GM23338 (cell line): ENCODE results near the gene ZFYVE21. TPM values are rescaled to one million over a fixed set of nuclear protein-coding genes. Genes with fewer than 3 reads are reported as not detected.

ENCODE experiments used
- ATAC-seq: fragments of 200-7000 bp; cut with Tn5 transposase; 3 replicates; pipeline ENCODE4 v1.9.1; 2020
- DNase-seq: peaks from one replicate; pipeline ENCODE4 v3.0.0-alpha.2; 2015; ENCODE audit warnings: low spot score
- H2AFZ ChIP-seq: fragments of 200-600 bp; sonication (generic); 2 replicates; pipeline ENCODE4 v1.8.0; 2016; ENCODE audit warnings: antibody characterized with exemption, mild to moderate bottlenecking, moderate library complexity
- H3F3A ChIP-seq: fragments of 200-600 bp; sonication (generic); replicated peaks from 2 replicates; pipeline ENCODE4 v1.8.0; 2017; ENCODE audit warnings: antibody characterized with exemption, mixed run types, low read depth
- H3K27ac ChIP-seq: fragments of 200-600 bp; sonication (generic); 2 replicates; pipeline ENCODE4 v1.6.1; 2016; ENCODE audit warnings: low read depth
- H3K27me3 ChIP-seq: fragments of 200-600 bp; sonication (generic); 2 replicates; pipeline ENCODE4 v1.8.0; 2016; ENCODE audit warnings: mild to moderate bottlenecking, mixed run types, moderate library complexity; ENCODE audit not compliant: insufficient read depth
- H3K36me3 ChIP-seq: fragments of 200-600 bp; sonication (generic); 2 replicates; pipeline ENCODE4 v1.8.0; 2016; ENCODE audit warnings: mild to moderate bottlenecking; ENCODE audit not compliant: insufficient read depth
- H3K4me1 ChIP-seq: fragments of 200-600 bp; sonication (generic); 2 replicates; pipeline ENCODE4 v1.8.0; 2016; ENCODE audit warnings: mild to moderate bottlenecking, moderate library complexity; ENCODE audit not compliant: insufficient read depth
- H3K4me2 ChIP-seq: fragments of 200-600 bp; sonication (generic); 2 replicates; pipeline ENCODE4 v1.7.1; 2017; ENCODE audit warnings: mixed run types
- H3K4me3 ChIP-seq: fragments of 200-600 bp; sonication (generic); 2 replicates; pipeline ENCODE4 v1.6.1; 2016; ENCODE audit warnings: mixed run types
- H3K79me2 ChIP-seq: fragments of 200-600 bp; sonication (generic); replicated peaks from 2 replicates; pipeline ENCODE4 v1.8.0; 2017; ENCODE audit warnings: mild to moderate bottlenecking; ENCODE audit not compliant: insufficient read depth
- H3K9me2 ChIP-seq: fragments of 200-600 bp; sonication (generic); 2 replicates; pipeline ENCODE4 v1.8.0; 2017; ENCODE audit not compliant: insufficient read depth
- H4K20me1 ChIP-seq: fragments of 200-600 bp; sonication (generic); replicated peaks from 2 replicates; pipeline ENCODE4 v1.8.0; 2017; ENCODE audit warnings: mild to moderate bottlenecking; ENCODE audit not compliant: insufficient read depth
- H3K27ac Mint-ChIP-seq: 2 replicates; pipeline ENCODE4 v1.8.0; 2020; ENCODE audit warnings: inconsistent platforms, mild to moderate bottlenecking, moderate library complexity, mixed read lengths
- H3K27me3 Mint-ChIP-seq: 3 replicates; pipeline ENCODE4 v1.8.0; 2022; ENCODE audit warnings: low read depth, mild to moderate bottlenecking, moderate library complexity, mixed read lengths, inconsistent platforms; ENCODE audit not compliant: insufficient read depth, poor library complexity
- H3K36me3 Mint-ChIP-seq: 3 replicates; pipeline ENCODE4 v1.8.0; 2021; ENCODE audit warnings: low read depth, mild to moderate bottlenecking, inconsistent platforms, moderate library complexity, mixed read lengths
- H3K4me1 Mint-ChIP-seq: 3 replicates; pipeline ENCODE4 v1.8.0; 2020; ENCODE audit warnings: mild to moderate bottlenecking, inconsistent platforms, mixed read lengths
- H3K4me3 Mint-ChIP-seq: 3 replicates; pipeline ENCODE4 v1.8.0; 2021; ENCODE audit warnings: moderate library complexity, mild to moderate bottlenecking, inconsistent platforms, mixed read lengths
- H3K9me3 Mint-ChIP-seq: 3 replicates; pipeline ENCODE4 v1.8.0; 2020; ENCODE audit warnings: moderate library complexity, mild to moderate bottlenecking, inconsistent platforms, mixed read lengths
- CTCF ChIP-seq, 2 experiments: fragments of 200-600 bp in 1 of 2; sonication (generic) in 1 of 2; conservative IDR thresholded peaks; 2 replicates each; pipeline versions ENCODE4 v1.5.1 to v1.6.1; 2016 to 2017; ENCODE audit warnings: antibody characterized with exemption in 2 of 2, low read depth in 2 of 2, mild to moderate bottlenecking in 2 of 2, moderate library complexity in 1 of 2
- EZH2 ChIP-seq: fragments of 200-600 bp; sonication (generic); IDR thresholded peaks from one replicate; pipeline ENCODE4 v1.8.0; 2017; ENCODE audit warnings: antibody characterized with exemption, mild to moderate bottlenecking, low read depth; ENCODE audit not compliant: unreplicated experiment
- EZH2phosphoT487 ChIP-seq: fragments of 200-600 bp; sonication (generic); IDR thresholded peaks from one replicate; pipeline ENCODE4 v1.8.1; 2018; ENCODE audit warnings: antibody characterized with exemption; ENCODE audit not compliant: unreplicated experiment
- JUNB ChIP-seq: IDR thresholded peaks from one replicate; pipeline ENCODE4 v1.6.1; 2016; ENCODE audit warnings: antibody characterized with exemption; ENCODE audit not compliant: unreplicated experiment
- NANOG ChIP-seq: IDR thresholded peaks from 2 replicates; pipeline ENCODE4 v1.6.1; 2016; ENCODE audit warnings: antibody characterized with exemption, borderline replicate concordance
- POLR2AphosphoS5 ChIP-seq: IDR thresholded peaks from 2 replicates; pipeline ENCODE4 v1.6.1; 2016; ENCODE audit warnings: antibody characterized with exemption, low read depth
- ZNF114 ChIP-seq: fragments of 250-450 bp; sonication (Bioruptor Pico); IDR thresholded peaks from 2 replicates; pipeline ENCODE4 v1.5.0; 2020; ENCODE audit warnings: mild to moderate bottlenecking, moderate library complexity
- polyA plus RNA-seq: library from polyadenylated mRNA; unstranded; fragments of >200 nt; fragmentation: Nextera tagmentation; extraction: Ambion mirVana; gene quantifications from 2 replicates; pipeline ENCODE4 v1.2.1, GENCODE V29; 2016
- total RNA-seq: library from RNA; depleted of rRNA; stranded (reverse); fragments of >200 nt; shearing (Covaris generic); gene quantifications from 2 replicates; pipeline ENCODE4 v1.2.3, GENCODE V29; 2014

The ZFYVE21 gene
- total and polyA plus RNA-seq, 2 experiments from 2014 or later, result 88.0 to 89.6 TPM

GRCh38 chr14:103679351-103679750 lies 36.3 kb upstream of the ZFYVE21 start:
- H3K36me3 Mint-ChIP-seq, result peaks cover 73% of the 10 kb centered on the region
- peak; percentile 97 for ATAC-seq
- H3K27ac Mint-ChIP-seq, result no peak overlapping the region
- TF ChIP-seq CTCF (conservative IDR thresholded peaks at IDR 0.05; ENCODE audit: low read depth in 2 of 2) (peak; percentile 65 to 69), POLR2AphosphoS5 (no peak)
- H3K9me2 ChIP-seq, result no peaks in the 10 kb centered on the region
- no peak overlapping the region for H3K4me3 ChIP-seq
- H3K4me3 Mint-ChIP-seq, result no peak overlapping the region
- H3K27me3 ChIP-seq, result no peaks in the 10 kb centered on the region
- H3K9me3 Mint-ChIP-seq, result no peaks in the 10 kb centered on the region; the same call in 2 of the 3 replicates
- no peak overlapping the region for H2AFZ ChIP-seq
- H3K4me1 Mint-ChIP-seq, result no peaks in the 10 kb centered on the region
- H3K27ac ChIP-seq, result no peak overlapping the region
- DNase-seq, result peak; percentile 62
- H3K4me1 ChIP-seq, result no peaks in the 10 kb centered on the region
- H3K27me3 Mint-ChIP-seq, result peaks cover 11% of the 10 kb centered on the region
- peaks cover 18% of the 10 kb centered on the region for H3F3A ChIP-seq
- peaks cover 29% of the 10 kb centered on the region for H4K20me1 ChIP-seq
- H3K79me2 ChIP-seq, result 0 out of 2 replicates have a peak, but pooled peaks cover 8% of the 10 kb centered on the region
- H3K36me3 ChIP-seq, result peaks cover 71% of the 10 kb centered on the region
- no peak overlapping the region for H3K4me2 ChIP-seq

- Mint-ChIP-seq H3K27me3 (peaks cover 13% of the 10 kb centered on the region), H3K4me3 (no peak overlapping the region), H3K4me1 (no peaks in the 10 kb centered on the region), H3K9me3 (no peaks in the 10 kb centered on the region; the same call in 2 of the 3 replicates), H3K27ac (no peak overlapping the region), H3K36me3 (peaks cover 65% of the 10 kb centered on the region)
- H3K9me2 ChIP-seq, result no peaks in the 10 kb centered on the region
- H3K27me3 ChIP-seq, result no peaks in the 10 kb centered on the region
- H3K36me3 ChIP-seq, result peaks cover 59% of the 10 kb centered on the region
- ATAC-seq, result no peak
- DNase-seq, result no peak
- H4K20me1 ChIP-seq, result peaks cover 29% of the 10 kb centered on the region
- no peak overlapping the region for H2AFZ ChIP-seq
- H3K4me1 ChIP-seq, result no peaks in the 10 kb centered on the region
- 0 out of 2 replicates have a peak overlapping the region, but pooled peaks have one; percentile 39 for H3K27ac ChIP-seq
- no peak overlapping the region for H3K4me3 ChIP-seq
- peaks cover 13% of the 10 kb centered on the region; the same call in 1 of the 2 replicates for H3F3A ChIP-seq
- 0 out of 2 replicates have a peak, but pooled peaks cover 16% of the 10 kb centered on the region for H3K79me2 ChIP-seq
- H3K4me2 ChIP-seq, result no peak overlapping the region
- TF ChIP-seq ZNF114 (CRISPR knock-in tag) (no peak), POLR2AphosphoS5 (no peak), NANOG (no peak), JUNB (no peak), CTCF (conservative IDR thresholded peaks at IDR 0.05; ENCODE audit: low read depth in 2 of 2) (no peak), EZH2phosphoT487 (no peak), EZH2 (no peak)
Measured at GRCh38 chr14:103680491-103681231, 34.9 kb upstream of the ZFYVE21 start.
